ENCODE results near the gene ZNF776. TPM values are rescaled to one million over a fixed set of nuclear protein-coding genes. Genes with fewer than 3 reads are reported as not detected.
A peak's percentile ranks its signal among the peaks of the same experiment; 100 is the strongest.

The ZNF776 gene
- total RNA-seq, 2 experiments from 2014 or later = 21.7 to 28.4 TPM

DNA sequence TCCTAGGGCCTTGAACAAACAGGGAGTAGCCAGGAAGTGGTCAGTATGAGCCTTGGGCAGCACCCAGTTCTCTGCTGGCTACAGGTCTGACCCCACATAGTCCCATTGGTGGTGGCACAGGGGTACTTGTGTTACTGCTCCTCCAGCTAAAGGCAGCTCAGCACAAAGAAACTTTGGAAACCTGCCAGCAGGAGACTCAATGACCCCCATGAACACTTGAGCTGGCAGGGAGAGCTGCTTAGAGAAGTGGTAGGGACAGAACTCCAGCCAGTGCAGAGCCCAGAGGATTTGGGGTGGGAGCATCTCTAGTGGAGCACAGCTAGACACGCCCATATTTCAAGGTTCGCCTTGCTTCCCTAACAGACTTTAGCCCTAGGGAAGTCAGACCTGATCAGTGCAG is 12.5 kb downstream of the ZNF776 start:
- POLR2A ChIA-PET = interaction anchor here (1.9 kb wide), 1 partner anchor 10 kb away, joined by 4 read pairs; the partner anchor contains the start of gene ZNF586

DNA sequence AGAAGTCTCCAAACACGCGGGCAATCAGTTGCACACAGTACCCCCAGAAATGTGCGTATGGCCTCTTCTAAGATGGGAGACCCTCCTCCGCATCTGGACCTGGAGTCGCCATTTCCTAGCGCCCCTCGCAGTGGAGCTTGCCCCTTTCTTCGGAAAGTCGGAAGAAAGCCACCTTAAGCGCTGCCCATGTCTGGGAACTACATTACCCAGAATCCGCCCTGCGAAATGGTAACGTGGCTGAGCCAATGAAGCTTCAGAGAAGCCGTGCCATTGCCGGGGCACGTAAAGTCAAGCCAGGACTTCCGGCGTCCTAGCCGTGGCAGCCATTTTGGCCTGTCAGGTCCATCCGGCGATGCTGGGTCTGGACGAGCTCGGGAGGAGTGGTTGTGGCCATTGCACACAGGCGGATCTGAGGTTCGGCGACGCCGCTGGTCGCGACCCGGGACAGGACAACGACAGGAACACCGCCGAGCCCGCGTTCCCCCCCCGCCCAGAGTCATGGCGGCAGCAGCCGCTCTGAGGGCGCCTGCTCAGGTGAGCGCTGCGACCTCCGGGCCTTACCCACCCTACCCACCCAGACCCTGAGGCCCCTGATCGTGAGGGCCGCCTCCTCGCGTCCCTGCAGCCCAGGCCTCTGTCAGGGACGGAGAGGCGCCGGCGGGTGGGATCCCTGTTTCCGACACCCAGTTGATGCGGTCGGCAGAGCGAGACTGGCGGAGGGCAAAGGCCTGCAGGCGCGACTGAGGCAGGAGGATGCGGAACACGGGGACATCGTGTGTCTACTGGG is 22.9 kb downstream of the ZNF776 start, which contains the start of gene ZNF586:
TSS of gene ZNF586 (plus strand) at position 332 of the 787 bp plus-strand sequence. CDS start at position 499, 167 bp downstream.
- Mint-ChIP-seq H3K27me3 (no peaks in the 10 kb centered on the region), H3K27ac (peak within 1 kb of the TSS; percentile 87), H3K4me3 (peak within 1 kb of the TSS; percentile 99), H3K36me3 (ENCODE audit: low read depth) (peaks cover 72% of the 10 kb centered on the region), H3K9me3 (peaks cover 21% of the 10 kb centered on the region), H3K4me1 (ENCODE audit: low read depth) (peaks cover 39% of the 10 kb centered on the region)
- ChIA-PET CTCF (interaction anchor here (0.5 to 2.0 kb wide), 4 partner anchors 18 to 80 kb away, joined by 4 to 10 read pairs (median 4); partner anchors contain the start of gene ZNF552), POLR2A (interaction anchor here (0.6 to 2.1 kb wide), 24 partner anchors 9 to 579 kb away, joined by 3 to 19 read pairs (median 4); partner anchors contain the start of genes ZNF154, ZNF274, ZNF416 and ZNF417)
- peak within 1 kb of the TSS; percentile 84 for H3K4me3 ChIP-seq (ENCODE audit: low read length)
- TF ChIP-seq, protein P1, sequence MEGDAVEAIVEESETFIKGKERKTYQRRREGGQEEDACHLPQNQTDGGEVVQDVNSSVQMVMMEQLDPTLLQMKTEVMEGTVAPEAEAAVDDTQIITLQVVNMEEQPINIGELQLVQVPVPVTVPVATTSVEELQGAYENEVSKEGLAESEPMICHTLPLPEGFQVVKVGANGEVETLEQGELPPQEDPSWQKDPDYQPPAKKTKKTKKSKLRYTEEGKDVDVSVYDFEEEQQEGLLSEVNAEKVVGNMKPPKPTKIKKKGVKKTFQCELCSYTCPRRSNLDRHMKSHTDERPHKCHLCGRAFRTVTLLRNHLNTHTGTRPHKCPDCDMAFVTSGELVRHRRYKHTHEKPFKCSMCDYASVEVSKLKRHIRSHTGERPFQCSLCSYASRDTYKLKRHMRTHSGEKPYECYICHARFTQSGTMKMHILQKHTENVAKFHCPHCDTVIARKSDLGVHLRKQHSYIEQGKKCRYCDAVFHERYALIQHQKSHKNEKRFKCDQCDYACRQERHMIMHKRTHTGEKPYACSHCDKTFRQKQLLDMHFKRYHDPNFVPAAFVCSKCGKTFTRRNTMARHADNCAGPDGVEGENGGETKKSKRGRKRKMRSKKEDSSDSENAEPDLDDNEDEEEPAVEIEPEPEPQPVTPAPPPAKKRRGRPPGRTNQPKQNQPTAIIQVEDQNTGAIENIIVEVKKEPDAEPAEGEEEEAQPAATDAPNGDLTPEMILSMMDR (IDR thresholded peaks at IDR 0.05) = no peak
- H3K27ac ChIP-seq (ENCODE audit: low read depth in 1 of 2, low read length in 2 of 2) = peak within 1 kb of the TSS; percentile 73 to 75
- H3K4me1 ChIP-seq (ENCODE audit: insufficient read depth, low read length) = peaks cover 28% of the 10 kb centered on the region
- no peaks in the 10 kb centered on the region for H3K27me3 ChIP-seq (ENCODE audit: control insufficient read depth in 1 of 2, insufficient read depth in 2 of 2, low read length in 2 of 2)
- intact Hi-C loops (cut with DNase I, micrococcal nuclease) = loop anchor here (1.0 to 5.0 kb wide), 4 partner anchors 23 to 152 kb away; partner anchors contain the start of genes ZNF552 (in 2 of the 2) and ZNF776 (in 1 of the 2)
- peaks cover 28 to 62% of the 10 kb centered on the region in 2 experiments for H3K9me3 ChIP-seq (ENCODE audit: control insufficient read depth in 1 of 2, insufficient read depth in 1 of 2, low read length in 2 of 2)
- peak; percentile 99 for ATAC-seq (ENCODE audit: poor library complexity)
- peak; percentile 72 to 94 (median 81) for DNase-seq
- peaks cover 21% of the 10 kb centered on the region for H3K36me3 ChIP-seq (ENCODE audit: insufficient read depth, low read length)

More for the DNA sequence above, 12.5 kb downstream of the ZNF776 start:
- intact Hi-C loops (cut with DNase I, micrococcal nuclease) = no loop called here
- Mint-ChIP-seq H3K9me3 (peaks cover 2% of the 10 kb centered on the region), H3K27me3 (no peaks in the 10 kb centered on the region), H3K27ac (no peak overlapping the region), H3K4me3 (no peak overlapping the region), H3K4me1 (ENCODE audit: low read depth) (no peaks in the 10 kb centered on the region), H3K36me3 (ENCODE audit: low read depth) (peaks cover 94% of the 10 kb centered on the region)
- Histone ChIP-seq H3K36me3 (ENCODE audit: insufficient read depth, low read length) (peaks cover 44% of the 10 kb centered on the region), H3K27ac (ENCODE audit: low read depth in 1 of 2, low read length in 2 of 2) (no peak overlapping the region), H3K27me3 (ENCODE audit: control insufficient read depth in 1 of 2, insufficient read depth in 2 of 2, low read length in 2 of 2) (no peaks in the 10 kb centered on the region), H3K4me1 (ENCODE audit: insufficient read depth, low read length) (no peaks in the 10 kb centered on the region), H3K9me3 (ENCODE audit: control insufficient read depth in 1 of 2, insufficient read depth in 1 of 2, low read length in 2 of 2) (peaks cover 42 to 52% of the 10 kb centered on the region in 2 experiments), H3K4me3 (ENCODE audit: low read length) (no peak overlapping the region)
- no peak for ATAC-seq (ENCODE audit: poor library complexity)
- DNase-seq = no peak
- TF ChIP-seq, protein P1 (IDR thresholded peaks at IDR 0.05) = no peak
- CTCF ChIA-PET = no interaction called here

DNA sequence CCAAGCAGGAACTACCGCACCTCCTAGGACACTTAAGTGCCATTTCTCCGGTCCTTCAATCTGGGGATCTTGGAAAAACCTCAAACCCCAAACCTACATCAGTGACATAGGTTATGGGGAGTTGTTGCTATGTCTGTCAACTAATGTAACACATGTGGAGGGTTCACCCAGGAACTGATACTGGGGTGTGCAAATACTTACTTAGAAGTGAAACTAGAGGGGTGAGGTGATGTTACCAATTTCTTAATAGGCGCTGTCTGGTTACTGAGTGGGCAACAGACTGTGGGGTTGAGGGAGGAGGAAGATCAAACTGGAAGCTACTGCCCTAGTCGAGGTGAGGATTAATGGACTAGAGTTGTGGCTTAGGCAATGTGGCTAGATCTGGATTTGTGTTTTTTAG is 24.8 kb downstream of the ZNF776 start:
- ATAC-seq (ENCODE audit: poor library complexity) (no peak), DNase-seq (no peak)
- peaks cover 39% of the 10 kb centered on the region for H3K4me1 Mint-ChIP-seq (ENCODE audit: low read depth)
- H3K27ac Mint-ChIP-seq = no peak overlapping the region
- peaks cover 21% of the 10 kb centered on the region for H3K9me3 Mint-ChIP-seq
- TF ChIP-seq, protein P1 (IDR thresholded peaks at IDR 0.05) = no peak
- no peaks in the 10 kb centered on the region for H3K27me3 ChIP-seq (ENCODE audit: control insufficient read depth in 1 of 2, insufficient read depth in 2 of 2, low read length in 2 of 2)
- H3K4me1 ChIP-seq (ENCODE audit: insufficient read depth, low read length) = peaks cover 28% of the 10 kb centered on the region
- peaks cover 39% of the 10 kb centered on the region for H3K36me3 ChIP-seq (ENCODE audit: insufficient read depth, low read length)
- H3K4me3 Mint-ChIP-seq = peak overlapping the region; percentile 65
- H3K27ac ChIP-seq (ENCODE audit: low read depth in 1 of 2, low read length in 2 of 2) = no peak overlapping the region
- CTCF ChIA-PET = no interaction called here
- no peaks in the 10 kb centered on the region for H3K27me3 Mint-ChIP-seq
- peaks cover 81% of the 10 kb centered on the region for H3K36me3 Mint-ChIP-seq (ENCODE audit: low read depth)
- intact Hi-C loops (cut with DNase I, micrococcal nuclease) = loop anchor here in 1 of 2 experiments (5.0 kb wide), 2 partner anchors 84 to 154 kb away; no protein-coding TSS in a partner anchor
- peaks cover 47 to 65% of the 10 kb centered on the region in 2 experiments for H3K9me3 ChIP-seq (ENCODE audit: control insufficient read depth in 1 of 2, insufficient read depth in 1 of 2, low read length in 2 of 2)
- POLR2A ChIA-PET = no interaction called here
- no peak overlapping the region for H3K4me3 ChIP-seq (ENCODE audit: low read length)
